ENCODE measurements around the gene NFYC. TPM values are rescaled to one million over a fixed set of nuclear protein-coding genes. Genes with fewer than 3 reads are reported as not detected.

NFYC gene
- total RNA-seq, 1 experiment from 2014 or later: 63.3 TPM

- TF ChIP-seq REST (IDR thresholded peaks at IDR 0.05; ENCODE audit: low read depth) (no peak), SIN3A (IDR thresholded peaks at IDR 0.05; ENCODE audit: low read depth) (no peak)
Measured at GRCh38 chr1:40704817-40705733, 13.6 kb downstream of the NFYC start (continued).

GRCh38 chr1:40706626-40707025, 15.1 kb downstream of the NFYC start:
- CTCF ChIA-PET: no interaction called here

More at GRCh38 chr1:40706626-40707025, 15.1 kb downstream of the NFYC start:
- H3K27me3 ChIP-seq (ENCODE audit: insufficient read depth, low read length): no peaks in the 10 kb centered on the region
- H3K4me3 ChIP-seq (replicated peaks in 1 of 2; ENCODE audit: low read depth in 1 of 2, low read length in 2 of 2): no peak overlapping the region
- peaks cover 95% of the 10 kb centered on the region for H3K79me2 ChIP-seq (ENCODE audit: insufficient read depth, low read length)
- intact Hi-C loops (cut with micrococcal nuclease): no loop called here
- peaks cover 38 to 62% of the 10 kb centered on the region in 2 experiments for H3K4me1 ChIP-seq (ENCODE audit: control insufficient read depth in 1 of 2, insufficient read depth in 2 of 2, low read length in 2 of 2)
- H3K9me2 ChIP-seq (ENCODE audit: insufficient read depth): no peaks in the 10 kb centered on the region; the same call in 1 of the 2 replicates
- H2AFZ ChIP-seq (ENCODE audit: low read depth, low read length, poor library complexity, severe bottlenecking): no peak overlapping the region
- TF ChIP-seq RAD21 (IDR thresholded peaks at IDR 0.05; ENCODE audit: low read depth): no peak
- H3K9ac ChIP-seq (ENCODE audit: low read length): no peak overlapping the region
- H3K36me3 ChIP-seq (ENCODE audit: control insufficient read depth in 1 of 2, insufficient read depth in 2 of 2, low read length in 2 of 2): no peaks in the 10 kb centered on the region
- no peak overlapping the region for H3K27ac ChIP-seq (ENCODE audit: low read depth, low read length)
- ATAC-seq (no peak), DNase-seq (ENCODE audit: low read depth, low spot score) (no peak)
- no peak overlapping the region for H3K4me2 ChIP-seq (ENCODE audit: low read length)
- ChIA-PET POLR2A (interaction anchor here (1.7 kb wide), 1 partner anchor 15 kb away, joined by 4 read pairs; the partner anchor contains the start of gene NFYC), RAD21 (ENCODE audit: low non-redundant PET in 1 of 2, low total read pairs in 2 of 2, uncharacterized antibody in 2 of 2, unreplicated experiment in 2 of 2) (no interaction called here)
- H4K20me1 ChIP-seq (ENCODE audit: insufficient read depth): no peaks in the 10 kb centered on the region; the same call in 1 of the 2 replicates
- BruUV-seq (replicated peaks): no TSS peak
- H3K9me3 ChIP-seq (ENCODE audit: control insufficient read depth in 1 of 2, insufficient read depth in 1 of 2, low read depth in 1 of 2, low read length in 2 of 2): no peaks in the 10 kb centered on the region
